SHP77 (cell line): ENCODE results near the gene MAP3K6.
A peak's percentile ranks its signal among the peaks of the same experiment; 100 is the strongest.

Source experiments
- DNase-seq, 2 experiments: peaks; one replicate each; lab custom pipeline; 2025; lab: John Stamatoyannopoulos, UW

MAP3K6 gene

GRCh38 chr1:27333717-27334279 lies 33.0 kb downstream of the MAP3K6 start:
- DNase-seq: no peak

- DNase-seq: peak in 1 of 2 experiments; percentile 32
Measured at GRCh38 chr1:27332536-27333281, 34.1 kb downstream of the MAP3K6 start.

GRCh38 chr1:27331922-27332321 lies 34.8 kb downstream of the MAP3K6 start:
- no peak for DNase-seq

GRCh38 chr1:27331426-27331825 lies 35.3 kb downstream of the MAP3K6 start:
- no peak for DNase-seq

GRCh38 chr1:27330786-27331185 lies 36.0 kb downstream of the MAP3K6 start:
- DNase-seq: no peak

GRCh38 chr1:27327964-27328363 lies 38.8 kb downstream of the MAP3K6 start:
- DNase-seq: no peak

GRCh38 chr1:27325286-27325685 lies 41.5 kb downstream of the MAP3K6 start:
- no peak for DNase-seq

- DNase-seq: no peak
Measured at GRCh38 chr1:27322569-27323240, 44.1 kb downstream of the MAP3K6 start.

- DNase-seq: peak; percentile 92 to 97
Measured at GRCh38 chr1:27321813-27322568, 44.8 kb downstream of the MAP3K6 start, which contains the start of gene TMEM222. Gene TMEM222 (plus strand): TSS chr1:27322163. CDS start chr1:27322198, 35 bp downstream.

- DNase-seq: no peak
Measured at GRCh38 chr1:27318596-27318995, 48.2 kb downstream of the MAP3K6 start.

GRCh38 chr1:27318136-27318535 lies 48.6 kb downstream of the MAP3K6 start:
- no peak for DNase-seq

- no peak for DNase-seq
Measured at GRCh38 chr1:27316860-27317259, 49.9 kb downstream of the MAP3K6 start.

GRCh38 chr1:27314737-27315136 lies 52.0 kb downstream of the MAP3K6 start:
- no peak for DNase-seq

- no peak for DNase-seq
Measured at GRCh38 chr1:27314169-27314568, 52.6 kb downstream of the MAP3K6 start.

GRCh38 chr1:27307874-27308598 lies 58.7 kb downstream of the MAP3K6 start:
- DNase-seq: peak; percentile 46 to 72

- DNase-seq: peak; percentile 76 to 82
Measured at GRCh38 chr1:27306892-27307761, 59.6 kb downstream of the MAP3K6 start.

GRCh38 chr1:27306071-27306470 lies 60.7 kb downstream of the MAP3K6 start:
- no peak for DNase-seq
